ENCODE data around the gene THRSP. TPM values are rescaled to one million over a fixed set of nuclear protein-coding genes. Genes with fewer than 3 reads are reported as not detected.

THRSP gene
- total RNA-seq, 6 experiments from 2014 or later = 3.0 to 92.0 (median 40.1) TPM

DNA sequence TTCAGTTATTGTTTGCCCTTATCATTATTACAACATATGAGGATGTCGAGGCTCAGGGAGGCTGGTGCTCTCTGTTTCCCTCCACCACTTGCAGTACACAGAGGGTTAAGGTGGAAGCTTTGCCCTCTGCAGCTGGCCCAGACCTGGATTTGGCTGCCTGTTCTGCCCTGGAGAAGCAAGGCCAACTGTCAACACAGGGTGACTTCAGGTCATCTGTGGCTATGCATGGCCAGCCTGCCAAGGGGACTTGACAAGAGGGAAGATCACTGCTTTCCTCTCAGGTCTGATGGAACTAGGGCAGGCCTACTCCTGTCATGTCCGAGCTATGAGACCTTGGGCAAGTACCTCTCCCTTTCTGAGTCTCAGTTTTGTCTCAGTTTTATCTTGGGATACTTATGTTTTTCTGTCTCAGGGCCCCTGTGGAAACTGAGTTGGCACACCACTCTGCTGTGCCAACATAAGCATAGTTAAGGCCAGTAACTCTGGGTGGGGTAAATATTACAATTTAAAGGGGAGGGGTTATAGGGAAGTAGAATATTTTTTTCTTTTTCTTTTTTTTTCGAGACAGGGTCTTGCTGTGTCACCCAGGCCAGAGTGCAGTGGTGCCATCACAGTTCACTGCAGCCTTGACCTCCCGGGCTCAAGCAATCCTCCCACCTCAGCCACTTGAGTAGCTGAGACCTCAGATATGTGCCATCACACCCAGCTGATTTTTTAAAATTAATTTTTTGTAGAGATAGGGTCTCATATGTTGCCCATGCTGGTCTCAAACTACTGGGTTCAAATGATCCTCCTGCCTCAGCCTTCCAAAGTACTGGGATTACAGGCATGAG lies 2.4 kb upstream of the THRSP start:
- Histone ChIP-seq H3K9me3 (no peaks in the 10 kb centered on the region), H3K4me3 (no peak overlapping the region), H3K27ac (peak overlapping the region; percentile 44 to 72 (median 66)), H3K27me3 (no peaks in the 10 kb centered on the region), H3K4me1 (peaks cover 0 to 53% (median 16%) of the 10 kb centered on the region in 4 donors), H3K36me3 (no peaks in the 10 kb centered on the region)
- TF ChIP-seq POLR2A (IDR thresholded peaks at IDR 0.05) = no peak
- TF ChIP-seq, protein P1, sequence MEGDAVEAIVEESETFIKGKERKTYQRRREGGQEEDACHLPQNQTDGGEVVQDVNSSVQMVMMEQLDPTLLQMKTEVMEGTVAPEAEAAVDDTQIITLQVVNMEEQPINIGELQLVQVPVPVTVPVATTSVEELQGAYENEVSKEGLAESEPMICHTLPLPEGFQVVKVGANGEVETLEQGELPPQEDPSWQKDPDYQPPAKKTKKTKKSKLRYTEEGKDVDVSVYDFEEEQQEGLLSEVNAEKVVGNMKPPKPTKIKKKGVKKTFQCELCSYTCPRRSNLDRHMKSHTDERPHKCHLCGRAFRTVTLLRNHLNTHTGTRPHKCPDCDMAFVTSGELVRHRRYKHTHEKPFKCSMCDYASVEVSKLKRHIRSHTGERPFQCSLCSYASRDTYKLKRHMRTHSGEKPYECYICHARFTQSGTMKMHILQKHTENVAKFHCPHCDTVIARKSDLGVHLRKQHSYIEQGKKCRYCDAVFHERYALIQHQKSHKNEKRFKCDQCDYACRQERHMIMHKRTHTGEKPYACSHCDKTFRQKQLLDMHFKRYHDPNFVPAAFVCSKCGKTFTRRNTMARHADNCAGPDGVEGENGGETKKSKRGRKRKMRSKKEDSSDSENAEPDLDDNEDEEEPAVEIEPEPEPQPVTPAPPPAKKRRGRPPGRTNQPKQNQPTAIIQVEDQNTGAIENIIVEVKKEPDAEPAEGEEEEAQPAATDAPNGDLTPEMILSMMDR (IDR thresholded peaks at IDR 0.05) = no peak
- 22% methylated on average over 4 of the region's 4 CpGs for WGBS (ENCODE audit: insufficient coverage, low coverage, low lambda C conversion rate, missing lambda C conversion rate)
- peak; percentile 74 to 86 (median 75) for ATAC-seq
- DNase-seq = peak; percentile 81 to 94 (median 92)
- intact Hi-C loops (cut with DNase I) = no loop called here

DNA sequence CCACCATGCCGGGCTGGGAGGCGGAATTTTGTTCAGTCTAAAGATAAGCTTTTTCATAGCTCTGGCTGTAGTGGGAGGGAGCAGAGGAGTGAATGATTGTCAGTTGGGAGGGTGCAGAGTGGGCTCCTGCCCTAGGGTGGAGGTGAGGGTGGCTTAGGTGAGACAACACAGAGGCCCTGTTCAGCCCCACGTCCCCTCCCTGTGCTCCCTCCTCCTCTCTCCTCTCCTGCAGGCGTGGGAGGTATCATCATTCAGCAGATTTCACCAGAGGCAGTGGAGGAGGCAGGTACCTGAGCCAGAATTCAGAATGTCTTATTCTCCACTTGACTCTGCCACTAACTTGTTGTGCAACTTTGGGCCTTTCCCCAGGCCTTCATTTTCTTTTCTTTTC lies 1.7 kb upstream of the THRSP start:
- WGBS (ENCODE audit: insufficient coverage, low coverage, low lambda C conversion rate, missing lambda C conversion rate) = 22% methylated on average over 3 of the region's 4 CpGs
- ATAC-seq (peak; percentile 2 to 9 (median 6)), DNase-seq (peak in 1 of 3 donors; percentile 53)
- TF ChIP-seq, protein P1 (IDR thresholded peaks at IDR 0.05) = no peak
- TF ChIP-seq POLR2A (IDR thresholded peaks at IDR 0.05) = no peak
- Histone ChIP-seq H3K36me3 (no peaks in the 10 kb centered on the region), H3K4me3 (no peak overlapping the region), H3K9me3 (no peaks in the 10 kb centered on the region), H3K27ac (peak overlapping the region; percentile 44 to 72 (median 66)), H3K27me3 (no peaks in the 10 kb centered on the region), H3K4me1 (peaks cover 0 to 49% (median 16%) of the 10 kb centered on the region in 4 donors)
- intact Hi-C loops (cut with DNase I) = no loop called here

DNA sequence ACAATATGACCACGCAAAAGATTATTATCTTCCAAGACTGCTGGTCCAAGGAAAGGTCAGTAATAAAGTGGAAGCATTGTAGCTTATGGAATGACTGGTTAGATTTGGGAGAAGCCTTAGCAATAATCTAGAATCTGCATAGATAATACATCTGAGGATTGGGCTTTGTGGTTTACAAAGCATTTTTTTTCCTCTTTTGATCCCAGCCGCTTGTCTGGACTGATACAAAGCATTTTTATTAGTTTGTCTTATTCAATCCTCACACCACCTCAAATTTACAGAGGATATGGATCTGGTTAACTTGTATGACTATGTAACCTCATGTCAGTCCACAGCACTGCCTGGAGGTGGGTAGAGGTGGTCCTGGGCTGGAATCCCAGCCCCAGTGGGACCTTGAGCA lies 990 bp upstream of the THRSP start:
- Histone ChIP-seq H3K4me3 (no peak overlapping the region), H3K36me3 (peaks cover 0 to 5% (median 2%) of the 10 kb centered on the region in 4 donors), H3K9me3 (no peaks in the 10 kb centered on the region), H3K27ac (peak overlapping the region in 2 of 3 donors; percentile 2 to 72), H3K27me3 (no peaks in the 10 kb centered on the region), H3K4me1 (peaks cover 0 to 42% (median 16%) of the 10 kb centered on the region in 4 donors)
- ATAC-seq = no peak
- intact Hi-C loops (cut with DNase I) = no loop called here
- WGBS (ENCODE audit: insufficient coverage, low coverage, low lambda C conversion rate, missing lambda C conversion rate) = 61% methylated on average over 2 of the region's 2 CpGs
- TF ChIP-seq, protein P1 (IDR thresholded peaks at IDR 0.05) = no peak
- no peak for TF ChIP-seq POLR2A (IDR thresholded peaks at IDR 0.05)
- no peak for DNase-seq

DNA sequence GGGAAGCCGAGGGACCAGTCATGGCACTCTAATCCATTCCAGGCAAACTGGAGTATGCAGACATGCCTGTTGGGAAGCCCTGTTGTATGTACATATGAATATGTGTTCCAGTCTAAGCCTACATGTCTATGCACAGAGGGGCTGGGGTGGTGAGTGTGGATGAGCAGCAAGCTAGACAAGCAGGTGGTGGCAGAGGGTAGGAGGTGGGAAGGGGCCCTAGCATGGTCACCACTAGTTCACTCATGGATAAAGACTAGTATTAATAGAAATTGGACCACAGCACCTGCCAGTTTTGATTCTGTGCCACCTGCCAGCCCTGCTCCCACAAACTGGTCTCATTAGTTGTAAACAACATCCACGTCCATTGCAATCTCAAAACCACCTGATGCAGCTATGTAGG lies 1.5 kb downstream of the THRSP start:
- TF ChIP-seq POLR2A (IDR thresholded peaks at IDR 0.05) = no peak
- TF ChIP-seq, protein P1 (IDR thresholded peaks at IDR 0.05) = no peak
- 26% methylated on average over 2 of the region's 2 CpGs for whole genome bisulfite sequencing (ENCODE audit: insufficient coverage, low coverage, low lambda C conversion rate, missing lambda C conversion rate)
- Histone ChIP-seq H3K4me1 (peaks cover 0 to 33% (median 13%) of the 10 kb centered on the region in 4 donors), H3K9me3 (no peaks in the 10 kb centered on the region), H3K36me3 (peaks cover 0 to 12% (median 4%) of the 10 kb centered on the region in 4 donors), H3K27ac (peak overlapping the region in 1 of 3 donors; percentile 72), H3K27me3 (no peaks in the 10 kb centered on the region), H3K4me3 (peak overlapping the region; percentile 33 to 64 (median 56))
- DNase-seq (no peak), ATAC-seq (no peak)
- intact Hi-C loops (cut with DNase I) = no loop called here

Measured in right lobe of liver (tissue), 6 donors.